DND-41 (cell line): ENCODE measurements around the gene PPP1R15B.

Experiments used
- ATAC-seq: fragments of 200-7000 bp; cut with Tn5 transposase; 3 replicates; pipeline ENCODE4 v1.9.1; 2021; ENCODE audit warnings: low read depth; ENCODE audit not compliant: insufficient read depth
- DNase-seq: peaks from one replicate; pipeline ENCODE4 v3.0.0-alpha.2; 2020
- H2AFZ ChIP-seq: 2 replicates; pipeline ENCODE4 v1.6.0; 2012; ENCODE audit warnings: low read depth, low read length
- H3K27ac ChIP-seq: 2 replicates; pipeline ENCODE4 v1.5.1; 2012; ENCODE audit warnings: low read length, inconsistent platforms
- H3K27me3 ChIP-seq: fragments of 200-600 bp; sonication (generic); 2 replicates; pipeline ENCODE4 v1.6.0; 2012; ENCODE audit warnings: low read length, mild to moderate bottlenecking, inconsistent platforms; ENCODE audit not compliant: insufficient read depth, poor library complexity
- H3K36me3 ChIP-seq: 2 replicates; pipeline ENCODE4 v1.5.1; 2012; ENCODE audit warnings: low read length, inconsistent platforms; ENCODE audit not compliant: insufficient read depth
- H3K4me1 ChIP-seq: 2 replicates; pipeline ENCODE4 v1.5.1; 2012; ENCODE audit warnings: mild to moderate bottlenecking, low read length; ENCODE audit not compliant: insufficient read depth
- H3K4me2 ChIP-seq: 2 replicates; pipeline ENCODE4 v1.6.0; 2012; ENCODE audit warnings: mild to moderate bottlenecking, moderate library complexity, low read length, inconsistent platforms; ENCODE audit not compliant: insufficient read depth
- H3K4me3 ChIP-seq, 2 experiments: fragments of 200-600 bp in 1 of 2; shearing (Covaris generic) in 1 of 2; 2 replicates each; pipeline ENCODE4 v1.5.1; 2012 to 2016; ENCODE audit warnings: inconsistent platforms in 2 of 2, low read length in 2 of 2, mild to moderate bottlenecking in 2 of 2, low read depth in 1 of 2, moderate library complexity in 1 of 2
- H3K79me2 ChIP-seq: 2 replicates; pipeline ENCODE4 v1.6.0; 2012; ENCODE audit warnings: low read length, inconsistent platforms; ENCODE audit not compliant: insufficient read depth
- H3K9ac ChIP-seq: 2 replicates; pipeline ENCODE4 v1.6.0; 2012; ENCODE audit warnings: low read depth, mild to moderate bottlenecking, inconsistent platforms, low read length, moderate library complexity
- H3K9me3 ChIP-seq: 2 replicates; pipeline ENCODE4 v1.5.1; 2012; ENCODE audit warnings: low read length, moderate library complexity, mild to moderate bottlenecking, inconsistent platforms; ENCODE audit not compliant: insufficient read depth, severe bottlenecking
- H4K20me1 ChIP-seq: 2 replicates; pipeline ENCODE4 v1.6.0; 2012; ENCODE audit warnings: low read length; ENCODE audit not compliant: insufficient read depth
- CTCF ChIP-seq: IDR thresholded peaks from 2 replicates; pipeline ENCODE4 v1.5.1; 2012; ENCODE audit warnings: borderline replicate concordance, low read length, moderate library complexity, mild to moderate bottlenecking; ENCODE audit not compliant: poor library complexity, severe bottlenecking; ENCODE audit errors: extremely low read depth
- EZH2 ChIP-seq: IDR thresholded peaks from 3 replicates; pipeline ENCODE4 v1.6.1; 2012; ENCODE audit warnings: borderline replicate concordance, low read depth, mild to moderate bottlenecking, moderate library complexity, low read length, inconsistent platforms; ENCODE audit not compliant: severe bottlenecking

Gene PPP1R15B

GRCh38 chr1:204401730-204402129 lies 9.9 kb downstream of the PPP1R15B start:
- H3K9ac ChIP-seq, result no peak overlapping the region
- no peak overlapping the region for H3K4me2 ChIP-seq
- H3K27ac ChIP-seq, result no peak overlapping the region
- no peak for DNase-seq
- TF ChIP-seq CTCF (no peak), EZH2 (no peak)
- no peak overlapping the region for H3K4me3 ChIP-seq
- no peak for ATAC-seq
- H2AFZ ChIP-seq, result no peak overlapping the region
- H3K36me3 ChIP-seq, result peaks cover 97% of the 10 kb centered on the region
- peaks cover 60% of the 10 kb centered on the region for H3K79me2 ChIP-seq
- peaks cover 27% of the 10 kb centered on the region for H3K4me1 ChIP-seq
- H3K9me3 ChIP-seq, result no peaks in the 10 kb centered on the region
- no peaks in the 10 kb centered on the region for H3K27me3 ChIP-seq
- H4K20me1 ChIP-seq, result peaks cover 54% of the 10 kb centered on the region

DNA sequence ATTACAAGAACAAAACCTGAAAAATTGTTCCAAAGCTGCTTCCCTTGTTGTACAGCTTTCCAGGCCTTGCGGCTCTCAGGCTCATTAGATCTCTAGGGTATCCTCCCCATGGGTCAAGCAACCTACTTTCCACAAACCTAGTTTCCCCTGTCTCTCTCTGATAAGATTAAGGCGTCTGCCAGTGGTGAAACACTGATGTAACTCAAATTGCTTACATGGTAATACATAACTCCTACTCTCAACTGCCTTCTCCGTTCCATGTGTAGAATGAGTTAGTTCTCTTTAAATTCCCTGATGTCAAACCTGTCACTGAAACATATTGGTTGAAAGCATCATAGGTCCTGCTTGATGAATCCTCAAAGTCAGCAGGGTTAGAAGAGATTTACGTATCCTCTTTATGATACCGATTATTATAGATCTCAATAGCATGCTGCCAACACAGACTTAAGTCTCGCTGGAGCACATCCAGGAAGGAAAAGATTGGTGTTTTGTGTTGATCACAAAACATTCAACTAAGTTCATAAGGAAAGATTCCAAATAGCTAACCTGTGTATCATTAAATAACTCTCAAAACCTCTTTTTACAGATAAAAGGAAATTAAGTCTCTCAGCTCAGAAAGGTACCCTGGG lies 10.6 kb downstream of the PPP1R15B start:
- Histone ChIP-seq H3K79me2 (peaks cover 52% of the 10 kb centered on the region), H3K4me1 (peaks cover 19% of the 10 kb centered on the region), H2AFZ (no peak overlapping the region), H3K4me2 (no peak overlapping the region), H3K9me3 (no peaks in the 10 kb centered on the region), H3K27ac (no peak overlapping the region), H3K4me3 (no peak overlapping the region), H3K27me3 (no peaks in the 10 kb centered on the region), H3K9ac (no peak overlapping the region), H3K36me3 (peaks cover 96% of the 10 kb centered on the region), H4K20me1 (peaks cover 47% of the 10 kb centered on the region)
- no peak for DNase-seq
- no peak for ATAC-seq
- no peak for TF ChIP-seq CTCF
- no peak for TF ChIP-seq EZH2

GRCh38 chr1:204398197-204399125 lies 13.2 kb downstream of the PPP1R15B start:
- Histone ChIP-seq H3K79me2 (peaks cover 27% of the 10 kb centered on the region), H3K9ac (no peak overlapping the region), H3K27me3 (no peaks in the 10 kb centered on the region), H3K4me3 (no peak overlapping the region), H3K27ac (no peak overlapping the region), H3K4me2 (no peak overlapping the region), H3K4me1 (no peaks in the 10 kb centered on the region), H4K20me1 (peaks cover 24% of the 10 kb centered on the region), H3K9me3 (no peaks in the 10 kb centered on the region), H2AFZ (no peak overlapping the region), H3K36me3 (peaks cover 72% of the 10 kb centered on the region)
- TF ChIP-seq EZH2, result no peak
- TF ChIP-seq CTCF, result peak; percentile 89
- ATAC-seq, result peak; percentile 94
- DNase-seq, result peak; percentile 70
